Measurements from ENCODE around the gene KCNK2.

Gene KCNK2

GRCh38 chr1:215055281-215055935, 27.1 kb upstream of the KCNK2 start:
- Histone ChIP-seq H3K9me3 (ENCODE audit: severe bottlenecking) (no peaks in the 10 kb centered on the region), H3K27ac (ENCODE audit: poor library complexity, severe bottlenecking) (no peak overlapping the region), H3K36me3 (ENCODE audit: low read depth) (no peaks in the 10 kb centered on the region), H3K4me1 (ENCODE audit: insufficient read depth, poor library complexity, severe bottlenecking) (no peaks in the 10 kb centered on the region), H3K4me3 (ENCODE audit: severe bottlenecking) (no peak overlapping the region), H3K27me3 (ENCODE audit: insufficient read depth, poor library complexity, severe bottlenecking) (no peaks in the 10 kb centered on the region)
- DNase-seq (ENCODE audit: low spot score) (no peak), ATAC-seq (ENCODE audit: low read depth) (no peak)
- TF ChIP-seq CTCF (IDR thresholded peaks at IDR 0.05; ENCODE audit: poor library complexity, severe bottlenecking) = no peak

DNA sequence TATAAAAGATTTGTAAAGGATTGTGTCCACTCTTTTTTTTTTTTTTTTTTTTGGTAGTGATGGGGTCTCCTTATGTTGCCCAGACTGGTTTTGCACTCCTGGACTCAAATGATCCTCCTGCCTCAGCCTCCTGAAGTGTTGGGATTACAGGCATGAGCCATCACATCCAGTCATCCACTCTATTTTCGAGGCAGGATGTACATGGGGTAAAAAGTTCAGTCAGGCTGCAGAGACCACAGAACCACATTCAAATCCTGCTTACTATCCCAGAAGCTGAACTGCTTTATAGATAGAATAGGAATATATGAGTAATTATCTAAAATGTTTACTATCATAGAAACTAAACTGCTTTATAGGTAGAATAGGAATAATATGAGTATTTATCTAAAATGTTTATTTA, 26.0 kb upstream of the KCNK2 start:
- no peaks in the 10 kb centered on the region for H3K27me3 ChIP-seq (ENCODE audit: insufficient read depth, poor library complexity, severe bottlenecking)
- DNase-seq (ENCODE audit: low spot score) = no peak
- H3K36me3 ChIP-seq (ENCODE audit: low read depth) = no peaks in the 10 kb centered on the region
- TF ChIP-seq CTCF (IDR thresholded peaks at IDR 0.05; ENCODE audit: poor library complexity, severe bottlenecking) = no peak
- H3K4me1 ChIP-seq (ENCODE audit: insufficient read depth, poor library complexity, severe bottlenecking) = no peaks in the 10 kb centered on the region
- H3K4me3 ChIP-seq (ENCODE audit: severe bottlenecking) = no peak overlapping the region
- no peaks in the 10 kb centered on the region for H3K9me3 ChIP-seq (ENCODE audit: severe bottlenecking)
- ATAC-seq (ENCODE audit: low read depth) = no peak
- no peak overlapping the region for H3K27ac ChIP-seq (ENCODE audit: poor library complexity, severe bottlenecking)

GRCh38 chr1:215059947-215060346, 22.6 kb upstream of the KCNK2 start:
- H3K27ac ChIP-seq (ENCODE audit: poor library complexity, severe bottlenecking) = no peak overlapping the region
- no peak for TF ChIP-seq CTCF (IDR thresholded peaks at IDR 0.05; ENCODE audit: poor library complexity, severe bottlenecking)
- ATAC-seq (ENCODE audit: low read depth) (no peak), DNase-seq (ENCODE audit: low spot score) (no peak)
- H3K4me3 ChIP-seq (ENCODE audit: severe bottlenecking) = no peak overlapping the region
- H3K4me1 ChIP-seq (ENCODE audit: insufficient read depth, poor library complexity, severe bottlenecking) = no peaks in the 10 kb centered on the region
- no peaks in the 10 kb centered on the region for H3K36me3 ChIP-seq (ENCODE audit: low read depth)
- H3K27me3 ChIP-seq (ENCODE audit: insufficient read depth, poor library complexity, severe bottlenecking) = no peaks in the 10 kb centered on the region
- H3K9me3 ChIP-seq (ENCODE audit: severe bottlenecking) = no peaks in the 10 kb centered on the region

DNA sequence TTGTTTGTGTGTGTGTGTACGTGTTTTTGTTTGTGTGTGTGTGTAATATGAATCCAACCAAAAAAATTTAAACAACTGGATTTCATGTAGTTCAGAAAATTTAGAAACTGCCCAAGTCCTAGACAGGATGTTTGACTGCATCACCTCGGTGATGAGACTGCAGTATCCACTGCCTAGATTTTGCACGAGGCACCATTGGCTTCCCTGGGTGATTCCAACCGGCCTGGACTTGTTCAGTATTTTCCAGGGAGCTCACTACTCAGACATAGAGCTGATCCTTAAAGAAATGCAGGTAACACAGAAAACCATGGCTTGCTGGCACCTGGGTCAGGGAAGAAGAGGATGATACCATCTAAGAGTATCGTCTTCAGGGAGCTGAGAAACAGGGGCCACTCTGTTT, 18.2 kb upstream of the KCNK2 start:
- H3K27ac ChIP-seq (ENCODE audit: poor library complexity, severe bottlenecking) = no peak overlapping the region
- H3K4me3 ChIP-seq (ENCODE audit: severe bottlenecking) = no peak overlapping the region
- no peaks in the 10 kb centered on the region for H3K36me3 ChIP-seq (ENCODE audit: low read depth)
- H3K4me1 ChIP-seq (ENCODE audit: insufficient read depth, poor library complexity, severe bottlenecking) = no peaks in the 10 kb centered on the region
- DNase-seq (ENCODE audit: low spot score) = no peak
- no peak for ATAC-seq (ENCODE audit: low read depth)
- no peaks in the 10 kb centered on the region for H3K9me3 ChIP-seq (ENCODE audit: severe bottlenecking)
- no peaks in the 10 kb centered on the region for H3K27me3 ChIP-seq (ENCODE audit: insufficient read depth, poor library complexity, severe bottlenecking)
- no peak for TF ChIP-seq CTCF (IDR thresholded peaks at IDR 0.05; ENCODE audit: poor library complexity, severe bottlenecking)

- H3K27ac ChIP-seq (ENCODE audit: poor library complexity, severe bottlenecking) = no peak overlapping the region
- H3K9me3 ChIP-seq (ENCODE audit: severe bottlenecking) = no peaks in the 10 kb centered on the region
- no peaks in the 10 kb centered on the region for H3K36me3 ChIP-seq (ENCODE audit: low read depth)
- DNase-seq (ENCODE audit: low spot score) (no peak), ATAC-seq (ENCODE audit: low read depth) (no peak)
- no peak overlapping the region for H3K4me3 ChIP-seq (ENCODE audit: severe bottlenecking)
- H3K4me1 ChIP-seq (ENCODE audit: insufficient read depth, poor library complexity, severe bottlenecking) = no peaks in the 10 kb centered on the region
- TF ChIP-seq CTCF (IDR thresholded peaks at IDR 0.05; ENCODE audit: poor library complexity, severe bottlenecking) = no peak
- H3K27me3 ChIP-seq (ENCODE audit: insufficient read depth, poor library complexity, severe bottlenecking) = no peaks in the 10 kb centered on the region
Measured at GRCh38 chr1:215071078-215071477, 11.5 kb upstream of the KCNK2 start.
